Vagina (tissue), 2 donors: ENCODE results near the gene TUBE1.

Experiments used
- CTCF ChIP-seq, 3 experiments: fragments of 450-650 bp in 2 of 3; fragments of 200-600 bp in 1 of 3; sonication (generic) in 1 of 3; IDR thresholded peaks; one replicate each; pipeline ENCODE4 v1.5.1; 2017 to 2019; ENCODE audit warnings: antibody characterized with exemption in 3 of 3, mild to moderate bottlenecking in 2 of 3, moderate library complexity in 2 of 3
- POLR2A ChIP-seq, 2 donors: fragments of 450-650 bp; IDR thresholded peaks; one replicate each; pipeline ENCODE4 v1.6.1; 2017; ENCODE audit warnings: antibody characterized with exemption in 2 of 2, mild to moderate bottlenecking in 2 of 2, moderate library complexity in 2 of 2
- POLR2AphosphoS5 ChIP-seq, 2 donors: sonication (generic); formaldehyde crosslinking; IDR thresholded peaks; one replicate each; pipeline ENCODE4 v1.9.0; 2017; ENCODE audit warnings: antibody characterized with exemption in 2 of 2, mild to moderate bottlenecking in 2 of 2, low read depth in 1 of 2; ENCODE audit not compliant: insufficient read depth in 1 of 2

GRCh38 chr6:112044856-112045255 lies 42.4 kb downstream of the TUBE1 start:
- TF ChIP-seq CTCF (IDR thresholded peaks at IDR 0.05) = no peak
- no peak for TF ChIP-seq POLR2A (IDR thresholded peaks at IDR 0.05)
- no peak for TF ChIP-seq POLR2AphosphoS5 (IDR thresholded peaks at IDR 0.05; ENCODE audit: insufficient read depth in 1 of 2, low read depth in 1 of 2)
